Measurements from ENCODE around the gene FKRP.
"Not testable (repeated sequence)": the region's sequence is repeated elsewhere in the genome, so short reads cannot be mapped to it uniquely, and the experiment has no call there.

The FKRP gene

DNA sequence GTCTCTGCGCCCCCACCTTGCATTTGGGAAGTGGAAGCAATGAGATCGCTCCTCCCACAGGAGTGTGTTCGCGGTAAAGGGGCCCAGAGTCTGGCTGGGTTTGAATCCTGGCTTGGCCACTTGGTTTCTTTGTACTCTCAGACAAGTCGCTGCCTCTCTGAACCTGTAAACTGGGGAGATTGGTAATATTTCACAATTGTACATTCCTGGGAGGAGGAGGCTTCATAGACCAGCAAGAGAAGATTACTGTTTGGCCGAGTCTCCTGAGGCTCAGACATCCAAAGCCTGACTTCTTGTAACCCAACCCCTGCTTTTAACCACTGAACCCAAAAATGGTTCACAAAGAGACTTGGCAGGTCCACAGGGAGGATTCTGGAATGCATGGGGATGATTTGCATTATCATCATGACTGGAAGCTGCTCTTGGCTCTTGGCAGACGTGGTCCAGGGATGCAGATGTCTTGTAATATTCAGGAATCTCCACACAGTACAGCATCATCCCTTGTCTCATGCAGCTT, 14.0 kb downstream of the FKRP start:
- no peak for DNase-seq

DNA sequence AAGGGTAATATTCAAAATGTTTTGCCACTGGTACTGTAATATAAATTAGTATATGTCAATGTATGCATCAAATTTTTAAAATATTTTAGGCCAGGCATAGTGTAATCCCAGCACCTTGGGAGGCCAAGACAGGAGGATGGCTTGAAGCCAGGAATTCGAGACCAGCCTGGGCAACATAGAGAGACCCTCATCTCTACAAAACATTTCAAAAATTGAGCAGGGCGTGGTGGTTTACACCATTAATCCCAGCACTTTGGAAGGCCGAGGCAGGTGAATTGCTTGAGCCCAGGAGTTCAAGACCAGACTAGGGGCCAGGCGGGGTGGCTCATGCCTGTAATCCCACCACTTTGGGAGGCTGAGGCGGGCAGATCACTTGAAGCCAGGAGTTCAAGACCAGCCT, 14.5 kb downstream of the FKRP start:
- DNase-seq: no peak

GRCh38 chr19:46760897-46761296, 15.0 kb downstream of the FKRP start:
- DNase-seq: not testable (repeated sequence)

DNA sequence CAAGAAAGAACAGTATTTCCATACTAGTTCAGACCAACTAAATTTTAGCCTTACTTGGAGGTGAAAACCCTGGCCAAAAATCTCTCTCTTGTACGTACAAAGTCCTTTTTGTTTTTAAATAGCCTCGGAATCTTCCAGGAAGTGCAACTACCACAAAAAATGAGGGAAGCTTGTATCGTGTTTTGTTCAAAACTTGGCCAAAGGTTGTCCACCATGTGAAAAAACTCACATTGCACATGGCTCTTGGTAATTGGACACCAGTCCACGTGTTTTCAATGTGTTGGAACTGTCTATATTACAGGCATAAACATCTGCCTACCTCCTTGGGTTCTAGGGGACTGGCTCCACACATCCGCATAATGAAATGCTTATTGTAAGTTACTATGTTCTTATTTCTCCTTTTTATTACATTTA, 15.6 kb downstream of the FKRP start:
- no peak for DNase-seq

DNA sequence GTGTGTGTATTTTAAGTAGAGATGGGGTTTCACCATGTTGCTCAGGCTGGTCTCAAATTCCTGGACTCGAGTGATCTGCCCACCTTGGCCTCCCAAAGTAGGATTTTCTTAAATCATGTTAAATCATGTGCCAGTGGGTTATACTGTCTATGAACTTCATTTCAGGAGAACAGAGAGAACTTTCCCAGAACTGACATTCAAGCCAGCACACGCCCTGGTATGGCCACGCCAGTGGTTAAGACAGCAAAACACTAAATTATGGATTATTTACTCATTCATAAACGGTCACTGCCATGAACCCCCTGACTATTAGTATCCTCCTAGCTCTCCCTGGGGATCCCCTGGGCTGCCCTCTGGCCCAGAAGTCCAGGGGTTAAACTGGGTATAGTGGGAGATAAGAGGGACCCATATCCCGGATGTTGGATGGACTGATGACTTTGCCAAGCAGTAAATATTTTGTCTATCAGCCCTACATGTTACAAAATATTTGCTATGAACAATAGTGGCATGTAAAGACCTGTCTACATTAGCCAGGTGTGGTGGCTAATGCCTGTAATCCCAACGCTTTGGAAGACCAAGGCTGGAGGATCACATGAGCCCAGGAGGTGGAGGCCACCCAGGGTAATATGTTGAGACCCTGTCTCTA, 16.5 kb downstream of the FKRP start:
- no peak for DNase-seq

- DNase-seq: no peak
These were observed 19.0 kb downstream of the FKRP start for GRCh38 chr19:46764817-46765291.

- peak; percentile 60 to 73 for DNase-seq
These were observed 20.9 kb downstream of the FKRP start for GRCh38 chr19:46766569-46767317.

DNA sequence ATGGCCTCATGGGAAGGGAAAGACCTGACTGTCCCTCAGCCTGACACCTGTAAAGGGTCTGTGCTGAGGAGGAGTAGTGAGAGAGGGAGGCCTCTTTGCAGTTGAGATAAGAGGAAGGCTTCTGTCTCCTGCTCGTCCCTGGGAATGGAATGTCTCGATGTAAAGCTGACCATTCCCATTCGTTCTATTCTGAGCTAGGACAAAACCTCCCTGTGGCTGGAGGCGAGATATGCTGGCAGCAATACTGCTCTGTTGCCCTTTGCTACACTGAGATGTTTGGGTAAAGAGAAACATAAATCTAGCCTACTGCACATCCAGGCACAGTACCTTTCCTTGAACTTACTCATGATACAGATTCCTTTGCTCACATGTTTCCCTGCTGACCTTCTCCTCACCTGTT, 22.9 kb downstream of the FKRP start:
- DNase-seq: not testable (repeated sequence)

- no peak for DNase-seq
These were observed 26.5 kb downstream of the FKRP start for GRCh38 chr19:46772170-46773017.

GRCh38 chr19:46773018-46773399, 27.2 kb downstream of the FKRP start:
- no peak for DNase-seq

DNA sequence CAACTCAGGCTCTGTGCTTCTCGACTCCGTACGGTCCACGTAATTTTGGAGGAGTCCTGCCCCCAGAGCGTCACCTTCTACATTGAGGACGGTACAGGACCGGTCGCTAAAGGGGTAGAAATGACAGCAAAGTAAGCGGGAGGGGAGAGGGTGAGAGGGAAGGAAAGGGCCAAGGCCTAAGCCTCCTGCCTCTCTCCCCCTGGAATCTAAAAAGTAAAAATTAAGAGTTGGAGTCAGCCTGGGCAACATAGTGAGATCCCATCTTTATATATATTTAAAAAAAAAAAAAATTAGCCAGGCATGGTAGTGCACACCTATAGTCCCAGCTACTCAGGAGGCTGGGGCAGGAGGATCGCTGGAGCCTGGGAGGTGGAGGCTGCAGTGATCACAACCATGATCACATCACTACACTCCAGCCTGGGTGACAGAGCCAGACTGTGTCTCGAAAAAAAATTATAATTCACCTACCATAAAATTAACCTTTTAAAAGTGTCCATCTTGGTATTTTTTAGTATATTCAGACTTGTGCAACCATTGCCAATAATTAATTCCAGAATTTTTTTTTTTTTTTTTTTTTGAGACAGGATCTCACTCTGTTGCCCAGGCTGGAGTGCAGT, 29.9 kb downstream of the FKRP start:
- DNase-seq: no peak

GRCh38 chr19:46776927-46777911, 31.4 kb downstream of the FKRP start:
- no peak for DNase-seq

- not testable (repeated sequence) for DNase-seq
These were observed 32.2 kb downstream of the FKRP start for GRCh38 chr19:46777956-46778645.

DNA sequence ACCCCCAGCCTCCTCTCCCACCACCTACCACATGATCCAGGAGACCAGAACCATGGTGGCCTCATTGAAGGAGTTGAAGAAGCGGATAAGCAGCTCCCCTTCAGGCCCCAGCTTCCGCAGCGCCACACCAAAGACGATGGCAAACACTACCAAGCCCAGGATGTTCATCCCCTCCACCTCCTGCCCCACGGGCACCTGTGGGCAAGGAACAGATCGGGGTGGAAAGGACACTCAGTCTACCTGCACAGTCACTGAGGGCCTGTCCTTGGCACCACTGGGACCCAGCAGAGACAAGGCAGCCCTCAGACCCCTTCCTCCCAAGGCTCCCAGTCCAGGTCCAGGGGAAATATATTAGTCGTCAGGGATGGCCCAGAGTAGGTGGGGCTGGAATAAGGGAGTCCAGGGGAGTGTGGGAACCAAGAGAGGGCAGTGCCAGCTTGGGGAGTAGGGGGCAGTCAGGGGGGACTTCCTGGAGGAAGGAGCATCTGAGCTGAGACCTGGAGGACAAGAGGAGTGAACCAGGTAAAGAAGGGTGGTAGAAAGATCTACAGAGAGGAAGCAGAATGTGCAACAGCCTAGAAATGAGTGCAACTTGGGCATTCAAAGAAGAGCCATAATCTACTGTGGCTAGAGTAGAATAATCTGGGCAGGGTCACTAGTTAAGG, 36.6 kb downstream of the FKRP start:
- DNase-seq: no peak

GRCh38 chr19:46783670-46784069, 37.8 kb downstream of the FKRP start:
- no peak for DNase-seq

DNA sequence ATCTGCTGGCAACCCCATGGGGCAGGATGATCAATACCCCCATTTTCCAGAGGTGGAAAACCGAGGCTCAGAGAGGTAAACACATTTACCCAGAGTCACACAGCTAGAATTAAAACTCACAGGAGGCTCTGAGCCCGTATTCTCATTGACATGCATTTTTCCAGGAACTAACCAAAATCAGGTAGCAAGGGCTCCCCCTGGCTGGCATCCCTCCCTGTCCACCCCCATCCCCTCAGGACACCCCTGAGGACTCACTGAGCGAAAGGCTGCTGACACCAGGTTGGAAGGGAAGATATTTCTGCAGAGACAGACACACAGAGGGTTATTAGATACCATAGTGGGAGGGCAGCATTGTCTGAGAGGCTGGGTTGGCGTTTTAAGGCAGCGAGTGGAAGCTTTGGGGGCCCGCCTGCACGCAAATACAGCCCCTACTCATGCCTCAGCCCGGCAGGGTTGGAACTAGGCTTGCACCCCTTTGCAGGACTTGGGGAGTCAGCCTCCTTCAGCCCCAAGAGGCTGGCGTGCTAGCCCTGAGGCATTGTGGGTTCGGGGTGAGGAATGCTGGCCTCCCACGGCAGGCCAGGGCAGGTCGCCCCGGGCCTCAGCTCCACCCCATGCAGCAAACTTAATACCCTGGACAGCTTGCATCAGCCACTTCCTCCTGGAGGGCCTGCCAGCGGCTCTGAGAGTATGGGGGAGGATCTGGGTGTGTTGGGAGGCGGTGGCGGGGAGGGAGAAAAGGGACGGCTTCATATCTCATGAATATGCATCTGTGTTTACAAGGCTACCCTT, 38.6 kb downstream of the FKRP start:
- DNase-seq: peak; percentile 41 to 53

GRCh38 chr19:46785054-46785979, 39.5 kb downstream of the FKRP start:
- DNase-seq: no peak

- no peak for DNase-seq
These were observed 40.1 kb downstream of the FKRP start for GRCh38 chr19:46785980-46786235.

Data from CD4-positive, alpha-beta T cell treated with Interferon alpha-2 for 1 hour (primary cell).